Natural killer cell treated with Interleukin-12 subunit alpha and Interleukin-12 subunit beta and Interleukin-15 and Interleukin-18, amount 100 ng/mL, for 72 hours (primary cell): ENCODE data around the gene DIP2C. TPM values are rescaled to one million over a fixed set of nuclear protein-coding genes. Genes with fewer than 3 reads are reported as not detected.

Experiments used
- ATAC-seq, 2 donors: fragments of 150-1000 bp; cut with Tn5 transposase in 1 of 2; sonication (Bioruptor Pico), chemical (Tn5 transposase) in 1 of 2; 2 replicates each; pipeline ENCODE4 v1.10.0; 2021
- DNase-seq: peaks from one replicate; pipeline ENCODE4 v3.0.0; 2022; ENCODE audit warnings: low spot score
- H3K27ac Mint-ChIP-seq, 2 donors: 1 replicate in 1 of 2; 2 replicates in 1 of 2; pipeline ENCODE4 v1.8.0; 2022; ENCODE audit warnings: mixed read lengths in 2 of 2, mild to moderate bottlenecking in 1 of 2, moderate library complexity in 1 of 2
- H3K27me3 Mint-ChIP-seq, 2 donors: 1 replicate in 1 of 2; 2 replicates in 1 of 2; pipeline ENCODE4 v1.8.0; 2022; ENCODE audit warnings: mixed read lengths in 2 of 2
- H3K36me3 Mint-ChIP-seq: one replicate; pipeline ENCODE4 v1.8.0; 2022; ENCODE audit warnings: mixed read lengths
- H3K4me1 Mint-ChIP-seq, 2 donors: 1 replicate in 1 of 2; 2 replicates in 1 of 2; pipeline ENCODE4 v1.8.0; 2022; ENCODE audit warnings: low read depth in 2 of 2, mixed read lengths in 2 of 2, mild to moderate bottlenecking in 1 of 2
- H3K4me3 Mint-ChIP-seq: one replicate; pipeline ENCODE4 v1.8.0; 2022; ENCODE audit warnings: mixed read lengths
- H3K9me3 Mint-ChIP-seq: 2 replicates; pipeline ENCODE4 v1.8.0; 2022; ENCODE audit warnings: mixed read lengths
- total RNA-seq, 2 donors: library from RNA; stranded (reverse); gene quantifications; one replicate each; pipeline ENCODE4 v1.2.3, GENCODE V29; 2022

DIP2C gene
- total RNA-seq, 2 donors from 2014 or later: 0.57 to 0.98 TPM

DNA sequence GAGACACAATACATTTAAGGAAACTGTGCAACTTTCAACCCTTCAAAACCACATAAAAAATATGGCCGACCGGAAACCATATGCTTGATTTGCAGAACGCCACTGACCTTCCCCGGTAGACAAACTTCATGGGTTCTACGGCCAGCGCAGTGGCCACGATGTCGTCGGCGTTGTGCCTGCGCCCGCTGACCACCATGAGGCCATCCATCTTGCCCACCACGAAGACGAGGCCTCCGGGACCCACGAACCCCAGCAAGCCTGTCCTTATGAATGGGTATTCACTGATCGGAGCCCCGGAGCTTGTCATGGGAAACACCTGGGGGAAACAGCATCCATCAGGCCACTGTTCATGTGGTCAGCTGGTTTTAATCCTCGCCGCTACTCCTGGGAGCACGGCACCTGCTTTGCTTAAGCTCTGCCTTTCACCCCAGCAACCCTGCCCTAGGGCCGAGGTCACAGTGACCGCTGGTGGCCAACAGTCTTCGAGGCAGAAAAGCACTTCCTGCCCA, 325.1 kb downstream of the DIP2C start:
- Mint-ChIP-seq H3K27me3 (peaks cover 2 to 9% of the 10 kb centered on the region in 2 donors), H3K4me1 (no peaks in the 10 kb centered on the region), H3K4me3 (no peak overlapping the region), H3K9me3 (no peaks in the 10 kb centered on the region), H3K36me3 (no peaks in the 10 kb centered on the region), H3K27ac (no peak overlapping the region)
- no peak for DNase-seq
- ATAC-seq: no peak

DNA sequence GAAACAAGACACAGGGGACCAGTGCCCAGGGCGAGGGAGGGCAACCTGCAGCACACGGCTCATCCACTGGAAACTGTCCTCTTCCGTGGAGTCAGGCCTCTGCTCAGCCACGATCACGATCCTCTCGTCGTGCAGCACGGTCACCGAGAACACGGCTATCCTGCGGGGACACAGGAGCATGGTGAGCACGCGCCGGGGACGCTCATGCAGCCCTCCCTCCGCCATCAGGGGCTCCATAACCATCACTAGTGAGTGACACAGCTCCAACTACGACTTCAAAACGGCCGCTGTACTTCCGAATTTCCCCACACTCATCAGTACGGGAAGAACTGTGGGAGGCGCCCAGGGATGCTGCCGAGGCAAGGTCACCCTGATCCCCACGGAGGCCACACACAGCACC, 326.3 kb downstream of the DIP2C start:
- Mint-ChIP-seq H3K36me3 (no peaks in the 10 kb centered on the region), H3K4me3 (no peak overlapping the region), H3K27ac (no peak overlapping the region), H3K4me1 (no peaks in the 10 kb centered on the region), H3K9me3 (no peaks in the 10 kb centered on the region), H3K27me3 (peaks cover 2 to 9% of the 10 kb centered on the region in 2 donors)
- DNase-seq: no peak
- ATAC-seq: no peak

DNA sequence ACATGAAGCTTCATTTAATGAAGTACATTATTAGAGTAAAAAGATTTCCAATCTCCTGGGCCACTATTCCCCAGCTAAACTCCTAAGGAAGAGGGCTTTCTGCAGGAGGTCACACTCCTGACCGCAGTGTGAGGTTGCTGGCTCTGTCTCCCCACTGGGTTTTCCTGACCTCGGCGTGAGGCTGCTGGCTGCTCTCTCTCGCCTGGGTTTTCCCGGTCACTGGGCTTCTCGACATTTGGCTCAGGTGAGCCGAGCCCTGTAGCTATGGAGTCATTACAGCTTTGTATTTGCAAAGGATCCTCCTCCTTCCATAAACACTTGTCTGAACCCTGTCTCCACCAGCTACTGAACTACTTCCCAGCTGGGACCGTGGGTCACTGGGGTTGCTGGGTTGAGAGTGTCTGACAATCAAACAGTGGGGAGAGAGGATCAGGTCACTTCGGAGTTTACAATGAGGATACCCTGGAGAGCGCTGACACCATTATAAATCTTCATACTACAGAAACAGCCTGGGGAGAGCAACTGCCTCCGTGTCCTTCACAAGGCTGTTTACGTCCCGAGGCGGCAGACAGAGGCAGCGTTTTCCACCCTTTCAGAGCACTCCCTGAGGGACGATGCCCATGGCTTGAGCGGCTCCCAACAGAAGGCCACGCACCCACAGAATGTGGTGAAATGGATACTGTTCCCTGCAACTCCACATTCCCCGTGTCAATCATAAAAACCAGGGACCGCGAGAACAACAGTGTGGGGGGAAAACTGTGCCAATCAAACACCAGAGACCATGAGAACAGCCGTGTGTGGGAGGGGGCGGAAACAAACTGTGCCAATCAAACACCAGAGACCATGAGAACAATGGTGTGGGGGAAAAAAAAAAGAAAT, 328.0 kb downstream of the DIP2C start:
- no peak for ATAC-seq
- Mint-ChIP-seq H3K27me3 (peaks cover 2 to 9% of the 10 kb centered on the region in 2 donors), H3K4me3 (no peak overlapping the region)

DNA sequence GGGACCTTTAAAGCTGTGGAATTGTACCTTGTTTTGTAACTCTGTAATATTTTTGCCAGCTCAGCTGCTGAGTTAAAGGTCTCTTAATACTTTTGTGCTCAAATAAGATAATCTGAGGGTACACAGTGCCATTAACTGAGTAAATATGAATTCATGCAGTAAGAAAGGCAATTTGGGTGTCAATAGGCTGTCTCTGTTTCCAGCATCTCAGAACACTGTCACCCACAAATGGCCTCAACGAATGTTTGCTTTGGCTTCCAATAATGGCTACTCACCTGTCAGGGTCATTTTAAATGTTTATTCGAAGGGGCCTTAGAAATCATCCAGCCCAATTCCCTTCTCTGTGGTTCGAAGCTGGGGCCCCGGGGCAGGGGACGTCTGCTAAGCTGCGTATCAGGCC, 328.8 kb downstream of the DIP2C start:
- Mint-ChIP-seq H3K27me3 (peaks cover 2 to 9% of the 10 kb centered on the region in 2 donors), H3K27ac (no peak overlapping the region), H3K4me3 (no peak overlapping the region), H3K36me3 (no peaks in the 10 kb centered on the region), H3K4me1 (no peaks in the 10 kb centered on the region), H3K9me3 (no peaks in the 10 kb centered on the region)
- DNase-seq: no peak
- no peak for ATAC-seq

More for the DNA sequence above, 328.0 kb downstream of the DIP2C start:
- no peak overlapping the region for H3K27ac Mint-ChIP-seq
- H3K36me3 Mint-ChIP-seq: no peaks in the 10 kb centered on the region
- H3K4me1 Mint-ChIP-seq: no peaks in the 10 kb centered on the region
- H3K9me3 Mint-ChIP-seq: no peaks in the 10 kb centered on the region
- no peak for DNase-seq

DNA sequence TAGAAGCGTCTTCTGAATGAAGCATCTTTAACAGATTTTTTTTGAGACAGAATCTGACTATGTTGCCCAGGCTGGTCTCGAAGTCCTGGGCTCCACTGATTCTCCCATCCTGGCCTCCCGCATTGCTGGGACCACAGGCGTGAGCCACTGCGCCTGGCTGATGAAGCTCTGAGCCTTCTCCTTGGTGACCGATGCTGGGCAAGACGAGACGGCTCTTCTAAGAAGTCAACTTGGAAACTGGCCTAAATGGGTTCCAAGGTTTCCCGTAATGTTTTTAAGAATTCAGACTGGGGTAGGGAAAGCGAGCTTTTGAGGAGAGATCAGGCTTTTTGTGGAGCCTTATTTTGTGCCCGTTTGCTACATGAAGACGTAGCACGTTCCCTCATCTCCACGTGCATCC, 329.7 kb downstream of the DIP2C start:
- no peaks in the 10 kb centered on the region for H3K4me1 Mint-ChIP-seq
- H3K9me3 Mint-ChIP-seq: no peaks in the 10 kb centered on the region
- no peaks in the 10 kb centered on the region for H3K36me3 Mint-ChIP-seq
- H3K27me3 Mint-ChIP-seq: peaks cover 2 to 9% of the 10 kb centered on the region in 2 donors
- ATAC-seq (no peak), DNase-seq (no peak)
- no peak overlapping the region for H3K4me3 Mint-ChIP-seq
- no peak overlapping the region for H3K27ac Mint-ChIP-seq

DNA sequence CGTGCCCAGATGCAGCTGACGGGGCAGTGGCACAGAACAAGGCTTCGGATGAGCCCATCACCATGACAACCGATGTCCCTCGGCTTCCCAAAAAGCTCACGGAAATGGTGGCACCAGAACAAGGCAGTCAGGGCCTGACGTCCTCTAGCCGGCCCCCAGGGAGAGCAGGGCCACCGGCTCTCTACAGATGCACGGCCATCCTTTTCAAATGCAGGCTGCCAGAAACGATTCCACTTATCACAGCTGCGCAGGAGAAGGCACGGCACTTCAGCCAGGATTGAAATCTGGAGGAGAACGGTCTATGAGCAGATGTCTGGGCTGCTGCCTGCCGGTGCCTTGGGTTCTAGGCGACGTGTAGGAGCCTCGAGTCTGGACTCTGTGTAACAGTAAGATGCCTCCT, 330.4 kb downstream of the DIP2C start:
- no peak for DNase-seq
- no peaks in the 10 kb centered on the region for H3K36me3 Mint-ChIP-seq

DNA sequence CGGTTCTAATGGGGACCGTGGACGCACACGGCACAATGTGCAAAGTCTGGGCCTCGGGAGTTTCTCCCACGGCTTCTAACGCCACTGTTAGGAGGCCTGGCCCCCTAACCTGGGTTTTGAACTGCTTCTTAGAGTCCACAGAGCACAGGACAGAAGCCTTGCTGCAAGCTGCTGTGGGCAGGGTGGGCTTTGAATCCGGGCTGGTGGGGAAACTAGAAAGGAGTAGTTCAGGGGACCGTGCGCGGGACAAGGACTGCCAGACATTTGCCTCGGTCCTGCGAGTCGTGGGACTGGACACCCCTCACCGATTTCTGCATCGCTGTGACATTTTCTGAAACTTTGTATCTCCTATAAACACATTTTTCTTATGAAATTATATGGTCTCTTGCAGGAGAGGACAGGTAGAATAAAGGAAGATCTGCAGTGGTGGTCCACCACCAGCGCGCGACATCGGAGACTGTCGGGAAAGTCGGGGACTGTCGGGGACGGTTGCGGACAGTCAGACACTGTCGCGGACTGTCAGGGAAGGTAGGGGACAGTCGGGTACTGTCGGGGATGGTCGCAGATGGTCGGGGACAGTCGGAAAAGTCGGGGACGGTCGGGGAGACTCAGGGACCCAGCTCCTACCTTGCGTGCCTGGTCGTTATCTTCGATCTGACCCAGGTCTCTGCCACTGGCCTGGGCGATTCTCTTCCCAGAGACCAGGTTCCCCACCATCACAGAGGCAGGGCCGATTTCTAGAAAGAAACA, 332.1 kb downstream of the DIP2C start:
- Mint-ChIP-seq H3K27me3 (peaks cover 2 to 9% of the 10 kb centered on the region in 2 donors), H3K27ac (no peak overlapping the region), H3K9me3 (no peaks in the 10 kb centered on the region), H3K4me3 (no peak overlapping the region), H3K36me3 (no peaks in the 10 kb centered on the region), H3K4me1 (no peaks in the 10 kb centered on the region)
- ATAC-seq: no peak
- no peak for DNase-seq

More for the DNA sequence above, 330.4 kb downstream of the DIP2C start:
- Mint-ChIP-seq H3K4me1 (no peaks in the 10 kb centered on the region), H3K4me3 (no peak overlapping the region), H3K27me3 (peaks cover 2 to 9% of the 10 kb centered on the region in 2 donors), H3K9me3 (no peaks in the 10 kb centered on the region), H3K27ac (no peak overlapping the region)
- ATAC-seq: no peak

DNA sequence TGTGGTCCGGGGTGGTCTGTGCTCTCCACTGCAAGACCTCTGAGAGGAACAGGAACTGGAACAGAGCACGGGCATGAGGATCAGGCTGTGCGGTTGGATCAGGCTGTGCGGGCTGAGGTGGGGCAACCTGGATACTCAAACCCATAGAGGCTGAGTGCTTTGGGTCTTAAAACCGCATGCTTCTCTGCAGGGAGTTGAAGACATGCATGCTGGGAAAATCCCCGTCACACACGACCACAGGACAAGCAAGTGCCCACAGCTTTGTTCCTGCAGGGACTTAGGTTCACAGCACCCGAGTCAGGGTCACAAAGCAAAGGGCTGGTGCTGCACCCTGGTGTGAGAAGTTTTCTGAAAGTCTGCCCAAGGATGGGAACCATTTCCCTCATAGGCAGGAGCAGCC, 333.0 kb downstream of the DIP2C start:
- no peaks in the 10 kb centered on the region for H3K4me1 Mint-ChIP-seq
- DNase-seq (no peak), ATAC-seq (no peak)
- H3K27me3 Mint-ChIP-seq: peaks cover 0 to 2% of the 10 kb centered on the region in 2 donors
- H3K36me3 Mint-ChIP-seq: no peaks in the 10 kb centered on the region
- no peak overlapping the region for H3K27ac Mint-ChIP-seq
- no peaks in the 10 kb centered on the region for H3K9me3 Mint-ChIP-seq
- H3K4me3 Mint-ChIP-seq: no peak overlapping the region

DNA sequence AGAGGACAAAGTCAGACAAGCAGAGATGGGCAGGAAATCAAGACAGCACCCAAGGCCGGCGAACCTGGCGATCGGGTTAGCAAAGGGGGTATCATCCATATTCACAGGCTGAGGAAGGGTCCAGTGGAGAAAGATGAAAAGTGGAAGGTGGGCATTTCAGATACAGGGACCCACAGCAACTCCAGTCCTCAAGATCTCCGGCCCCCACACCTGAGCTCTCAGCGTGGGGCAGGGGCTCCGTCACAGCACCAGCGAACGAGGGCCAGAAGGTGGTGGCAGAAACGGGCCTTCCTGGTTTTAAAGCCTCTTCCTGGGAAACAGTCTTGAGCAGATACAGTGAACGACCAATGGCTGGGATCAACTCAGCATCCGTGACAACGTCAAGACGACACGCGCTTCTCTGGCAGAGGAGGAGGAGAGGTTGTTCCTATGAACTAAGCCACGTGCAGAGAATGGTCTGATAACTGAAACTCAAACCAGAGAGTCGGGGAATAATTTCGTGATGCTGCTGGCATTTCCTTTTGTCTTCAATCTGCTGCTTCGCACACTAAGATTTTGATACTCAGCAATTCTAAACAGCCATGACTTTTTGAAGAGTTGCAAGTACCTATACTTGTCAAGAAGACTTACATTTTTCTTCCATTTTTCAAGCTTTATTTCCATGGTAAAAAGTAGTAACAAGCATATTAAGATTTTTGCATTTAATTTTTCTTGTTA, 334.4 kb downstream of the DIP2C start:
- H3K4me1 Mint-ChIP-seq: no peaks in the 10 kb centered on the region
- no peaks in the 10 kb centered on the region for H3K9me3 Mint-ChIP-seq
- H3K27ac Mint-ChIP-seq: no peak overlapping the region
- no peak overlapping the region for H3K4me3 Mint-ChIP-seq
- no peaks in the 10 kb centered on the region for H3K36me3 Mint-ChIP-seq
- no peak for ATAC-seq
- peaks cover 0 to 2% of the 10 kb centered on the region in 2 donors for H3K27me3 Mint-ChIP-seq
- no peak for DNase-seq

DNA sequence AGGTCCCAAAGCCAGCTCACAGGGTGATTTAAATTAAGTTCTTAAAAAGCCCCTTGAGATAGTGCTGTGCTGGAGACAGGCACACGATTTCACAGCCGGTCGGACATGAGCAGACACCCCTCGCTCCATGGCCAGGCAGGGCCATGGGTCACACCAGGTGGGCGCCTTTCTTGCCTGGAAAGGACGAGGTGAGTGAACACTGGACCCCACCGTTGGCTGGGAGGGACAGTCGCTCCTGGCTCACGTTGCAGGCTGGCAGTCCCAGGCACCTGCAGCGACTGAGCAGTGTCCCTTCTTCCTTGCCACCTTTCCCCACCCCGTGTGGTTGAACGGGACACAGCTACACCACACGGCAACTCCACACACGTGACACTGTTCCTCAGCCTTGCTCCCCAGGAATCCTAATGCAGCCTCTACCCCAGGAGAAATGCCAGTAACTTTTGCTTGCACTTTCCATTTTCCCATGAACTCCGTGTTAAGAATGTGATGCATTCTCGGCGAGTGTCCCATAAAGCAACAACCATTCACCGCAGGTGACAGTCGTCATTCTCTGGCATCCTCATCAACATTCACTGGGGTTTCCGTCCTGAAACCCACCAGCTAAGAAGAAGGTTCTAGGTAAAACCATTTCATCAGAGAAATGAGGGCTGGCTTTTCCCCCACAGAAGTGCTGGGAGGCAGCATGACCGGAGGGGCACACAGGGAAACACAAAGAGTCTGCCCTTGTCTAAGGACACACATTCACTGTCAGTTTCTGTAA, 336.8 kb downstream of the DIP2C start:
- no peak overlapping the region for H3K4me3 Mint-ChIP-seq
- no peaks in the 10 kb centered on the region for H3K27me3 Mint-ChIP-seq
- H3K9me3 Mint-ChIP-seq: no peaks in the 10 kb centered on the region
- H3K27ac Mint-ChIP-seq: no peak overlapping the region
- H3K4me1 Mint-ChIP-seq: no peaks in the 10 kb centered on the region
- ATAC-seq (no peak), DNase-seq (no peak)
- no peaks in the 10 kb centered on the region for H3K36me3 Mint-ChIP-seq

DNA sequence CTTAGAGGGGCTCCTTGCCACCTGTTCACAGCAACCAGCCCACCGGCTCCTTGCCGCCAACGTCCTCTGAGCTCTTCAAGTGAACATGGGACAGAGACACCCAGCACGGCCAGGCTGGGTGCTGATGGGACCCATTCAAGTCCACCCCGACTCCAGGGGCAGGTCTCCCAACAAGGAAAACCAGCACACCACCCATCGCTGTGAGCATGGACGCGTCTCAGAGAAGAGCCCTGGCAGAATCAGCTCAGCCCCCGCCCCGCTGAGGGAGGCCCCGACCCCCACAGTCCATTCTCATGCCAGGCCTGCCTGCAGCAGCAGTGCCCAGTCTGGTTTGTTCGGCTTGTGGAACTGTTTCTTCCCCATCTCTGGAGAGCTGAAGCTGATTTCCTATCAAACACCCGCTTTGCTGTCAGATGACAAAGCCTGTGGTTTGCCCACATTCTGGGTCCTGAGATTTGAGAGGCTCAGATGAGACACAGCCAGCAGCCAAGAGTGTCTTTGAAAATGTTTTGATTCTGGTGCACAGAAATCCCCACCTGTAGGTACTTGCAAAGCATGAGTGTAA, 337.6 kb downstream of the DIP2C start:
- DNase-seq (no peak), ATAC-seq (no peak)
- H3K4me3 Mint-ChIP-seq: no peak overlapping the region
- no peaks in the 10 kb centered on the region for H3K9me3 Mint-ChIP-seq
- no peaks in the 10 kb centered on the region for H3K36me3 Mint-ChIP-seq
- no peaks in the 10 kb centered on the region for H3K4me1 Mint-ChIP-seq
- no peak overlapping the region for H3K27ac Mint-ChIP-seq
- H3K27me3 Mint-ChIP-seq: no peaks in the 10 kb centered on the region

DNA sequence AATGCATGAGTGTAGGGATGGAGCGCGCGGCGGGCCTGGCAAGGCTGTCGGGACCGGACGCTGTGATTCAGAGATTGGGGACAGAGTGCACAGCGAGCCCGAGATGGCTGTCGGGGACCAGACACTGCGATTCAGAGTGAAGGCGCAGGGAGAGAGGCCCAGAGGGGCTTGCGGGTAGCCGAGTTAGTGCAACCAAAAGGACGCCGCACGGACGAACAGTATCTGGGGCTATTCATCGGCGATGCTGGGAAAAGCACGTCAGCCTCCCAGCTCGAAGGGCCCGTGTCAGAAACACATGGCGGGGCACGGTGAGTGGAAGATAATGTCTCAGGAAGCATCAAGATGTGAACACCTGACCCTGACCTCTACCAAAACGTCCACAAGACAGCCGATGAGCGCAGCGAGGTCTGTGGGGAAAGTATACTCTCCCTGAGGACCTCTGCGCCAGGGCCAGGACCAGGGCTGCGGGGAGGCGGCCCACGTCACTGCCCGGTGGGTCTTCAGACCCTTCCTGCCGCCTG, 338.4 kb downstream of the DIP2C start:
- H3K36me3 Mint-ChIP-seq: no peaks in the 10 kb centered on the region
- H3K27me3 Mint-ChIP-seq: no peaks in the 10 kb centered on the region
- no peak overlapping the region for H3K4me3 Mint-ChIP-seq
- H3K4me1 Mint-ChIP-seq: no peaks in the 10 kb centered on the region
- H3K9me3 Mint-ChIP-seq: no peaks in the 10 kb centered on the region
- ATAC-seq (no peak), DNase-seq (no peak)
- no peak overlapping the region for H3K27ac Mint-ChIP-seq

DNA sequence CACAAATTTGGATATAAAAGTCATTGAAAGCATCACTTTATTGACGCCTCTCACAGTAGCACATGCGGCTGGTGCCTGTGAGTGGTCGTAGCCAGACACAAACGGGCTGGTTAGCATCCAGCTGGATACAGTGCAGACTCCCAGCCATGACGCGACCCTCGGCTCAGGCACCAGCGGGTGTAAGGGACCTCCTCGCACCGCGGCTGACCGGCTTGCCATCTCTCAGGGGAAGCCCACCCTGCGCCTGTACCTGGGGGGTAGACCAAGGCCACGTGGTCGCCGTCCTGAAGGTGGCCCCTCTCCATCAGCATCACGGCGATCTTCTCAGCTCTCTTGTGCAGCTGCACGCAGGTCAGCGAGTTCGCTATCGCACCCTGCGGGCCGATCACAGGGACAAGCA, 340.4 kb downstream of the DIP2C start:
- no peaks in the 10 kb centered on the region for H3K9me3 Mint-ChIP-seq
- H3K36me3 Mint-ChIP-seq: no peaks in the 10 kb centered on the region
- no peaks in the 10 kb centered on the region for H3K27me3 Mint-ChIP-seq
- H3K27ac Mint-ChIP-seq: no peak overlapping the region
- DNase-seq (no peak), ATAC-seq (no peak)
- H3K4me3 Mint-ChIP-seq: no peak overlapping the region
- no peaks in the 10 kb centered on the region for H3K4me1 Mint-ChIP-seq
